K562 (cell line): ENCODE measurements around the gene ADAMTS1. TPM values are rescaled to one million over a fixed set of nuclear protein-coding genes. Genes with fewer than 3 reads are reported as not detected.

Experiments
- ATAC-seq: fragments of 200-7000 bp; cut with Tn5 transposase; 3 replicates; pipeline ENCODE4 v1.9.1; 2020; ENCODE audit warnings: moderate library complexity
- BruUV-seq: library from RNA; stranded (reverse); fragments of 400-500 nt; replicated peaks from 2 replicates; lab custom pipeline; 2021; lab: Mats Ljungman, UMichigan
- CTCF ChIA-PET: fragments of 300-600 bp; formaldehyde crosslinking; extraction: SDS; loops from one replicate; lab custom pipeline; 2021; ENCODE audit warnings: low intra/inter-chr PET ratio; lab: Yijun Ruan, JAX
- POLR2A ChIA-PET: fragments of 300-600, 350-650 bp; sonication (Branson Sonifier 250); formaldehyde crosslinking; extraction: SDS; loops from one replicate; lab custom pipeline; 2021; ENCODE audit warnings: antibody characterized with exemption, inconsistent platforms; lab: Yijun Ruan, JAX
- DNase-seq, 4 experiments: peaks; one replicate each; pipeline versions ENCODE4 v3.0.0 to v3.0.0-alpha.2; 2011 to 2018; ENCODE audit warnings: low spot score in 3 of 4, mixed read lengths in 3 of 4; ENCODE audit errors: extremely low read depth in 1 of 4
- FAIRE-seq: peaks from 2 replicates; lab custom pipeline; 2011; peaks lifted over from hg19 to GRCh38; lab: Jason Lieb, UNC
- H2AFZ ChIP-seq: 2 replicates; pipeline ENCODE4 v1.6.0; 2011; ENCODE audit warnings: low read depth, low read length, control low read depth, inconsistent platforms
- H3K27ac ChIP-seq: fragments of 200-600 bp; 3 replicates; pipeline ENCODE4 v1.8.0; 2011; ENCODE audit warnings: low read depth, mild to moderate bottlenecking, control low read depth, inconsistent platforms, low read length, moderate library complexity, mixed read lengths; ENCODE audit errors: extremely low read depth
- H3K27me3 ChIP-seq, 2 experiments: fragments of 300-600 bp in 1 of 2; 2 replicates in 1 of 2; 3 replicates in 1 of 2; pipeline versions ENCODE4 v1.6.0 to v1.8.0; 2011; ENCODE audit warnings: inconsistent platforms in 2 of 2, low read length in 2 of 2, mild to moderate bottlenecking in 1 of 2, mixed read lengths in 1 of 2, moderate library complexity in 1 of 2; ENCODE audit not compliant: control insufficient read depth in 2 of 2, insufficient read depth in 2 of 2
- H3K36me3 ChIP-seq: fragments of 300-600 bp; 3 replicates; pipeline ENCODE4 v1.8.0; 2011; ENCODE audit warnings: mild to moderate bottlenecking, low read length, inconsistent platforms; ENCODE audit not compliant: control insufficient read depth, insufficient read depth
- H3K4me1 ChIP-seq, 2 experiments: fragments of 200-600 bp in 1 of 2; replicated peaks in 1 of 2; 2 replicates in 1 of 2; 3 replicates in 1 of 2; pipeline versions ENCODE4 v1.5.1 to v1.8.0; 2011; ENCODE audit warnings: inconsistent platforms in 2 of 2, low read length in 2 of 2, mild to moderate bottlenecking in 1 of 2, mixed read lengths in 1 of 2, moderate library complexity in 1 of 2; ENCODE audit not compliant: control insufficient read depth in 2 of 2, insufficient read depth in 2 of 2
- H3K4me2 ChIP-seq: 2 replicates; pipeline ENCODE4 v1.6.1; 2011; ENCODE audit warnings: low read length, control low read depth, inconsistent platforms, mixed read lengths; ENCODE audit not compliant: insufficient read depth
- H3K4me3 ChIP-seq: fragments of 200-600 bp; sonication (generic), shearing (Covaris generic); 2 replicates; pipeline ENCODE4 v1.5.1; 2016; ENCODE audit warnings: control low read depth, inconsistent platforms
- H3K79me2 ChIP-seq: fragments of 200-600 bp; 3 replicates; pipeline ENCODE4 v1.8.0; 2011; ENCODE audit warnings: low read length, inconsistent platforms; ENCODE audit not compliant: control insufficient read depth, insufficient read depth
- H3K9ac ChIP-seq, 2 experiments: 2 replicates each; pipeline versions ENCODE4 v1.6.0 to v1.6.1; 2011; ENCODE audit warnings: low read depth in 2 of 2, low read length in 2 of 2, control low read depth in 1 of 2, inconsistent platforms in 1 of 2, mild to moderate bottlenecking in 1 of 2, mixed read lengths in 1 of 2; ENCODE audit not compliant: insufficient read depth in 1 of 2
- H3K9me1 ChIP-seq: one replicate; pipeline ENCODE4 v1.6.0; 2011; ENCODE audit warnings: inconsistent platforms, mild to moderate bottlenecking, low read length, moderate library complexity; ENCODE audit not compliant: control insufficient read depth, insufficient read depth
- H3K9me3 ChIP-seq: replicated peaks from 2 replicates; pipeline ENCODE4 v1.5.1; 2011; ENCODE audit warnings: low read depth, low read length, inconsistent platforms; ENCODE audit not compliant: control insufficient read depth, insufficient read depth
- H4K20me1 ChIP-seq: replicated peaks from 2 replicates; pipeline ENCODE4 v1.6.1; 2011; ENCODE audit warnings: low read length, inconsistent platforms, mixed read lengths; ENCODE audit not compliant: control insufficient read depth, insufficient read depth
- BRCA1 ChIP-seq, 2 experiments: fragments of 450-650 bp in 1 of 2; sonication (generic) in 1 of 2; formaldehyde crosslinking in 1 of 2; IDR thresholded peaks; 2 replicates each; pipeline versions ENCODE4 v1.5.0 to v1.6.1; 2017 to 2020; ENCODE audit warnings: mild to moderate bottlenecking in 1 of 2, missing genetic modification reagents in 1 of 2
- E2F3 ChIP-seq: fragments of 250-450 bp; sonication (Bioruptor Pico); IDR thresholded peaks from 2 replicates; pipeline ENCODE4 v1.4.0; 2020; ENCODE audit warnings: mild to moderate bottlenecking
- GABPB2 ChIP-seq: fragments of 250-450 bp; sonication (Bioruptor Pico); conservative IDR thresholded peaks from 2 replicates; pipeline ENCODE4 v1.5.1; 2021; ENCODE audit warnings: mild to moderate bottlenecking
- HSF4 ChIP-seq: fragments of 250-450 bp; sonication (Bioruptor Pico); IDR thresholded peaks from 2 replicates; pipeline ENCODE4 v2.1.2; 2022; ENCODE audit warnings: mild to moderate bottlenecking, moderate library complexity, borderline replicate concordance
- MEF2A ChIP-seq: IDR thresholded peaks from 2 replicates; pipeline ENCODE4 v1.6.1; 2011; ENCODE audit warnings: low read depth, mild to moderate bottlenecking, low read length, moderate library complexity; ENCODE audit not compliant: control insufficient read depth
- PHB ChIP-seq: fragments of 250-450 bp; sonication (Bioruptor Pico); IDR thresholded peaks from 2 replicates; pipeline ENCODE4 v1.5.0; 2021
- RBM14 ChIP-seq: fragments of 200-400 bp; formaldehyde crosslinking; IDR thresholded peaks from 2 replicates; pipeline ENCODE4 v1.6.1; 2018; ENCODE audit warnings: low read depth, mild to moderate bottlenecking, low read length, moderate library complexity, borderline replicate concordance; ENCODE audit not compliant: insufficient read depth
- SRSF7 ChIP-seq: fragments of 200-400 bp; formaldehyde crosslinking; optimal IDR thresholded peaks from 2 replicates; pipeline ENCODE3; 2017; ENCODE audit warnings: mild to moderate bottlenecking, low read depth, low read length
- TAL1 ChIP-seq: fragments of 450-650 bp; IDR thresholded peaks from 2 replicates; pipeline ENCODE4 v1.6.1; 2016; ENCODE audit warnings: mild to moderate bottlenecking
- ZNF324 ChIP-seq: fragments of 250-450 bp; sonication (Bioruptor Pico); IDR thresholded peaks from 2 replicates; pipeline ENCODE4 v1.4.0; 2020; ENCODE audit warnings: mild to moderate bottlenecking
- ZNF584 ChIP-seq: fragments of 200-800 bp; sonication (Bioruptor generic); IDR thresholded peaks from 2 replicates; pipeline ENCODE4 v1.6.1; 2016; ENCODE audit warnings: low read depth, mild to moderate bottlenecking, missing genetic modification characterization, missing compliant biosample characterization
- WGBS: fragments of 100-300 bp; shearing (Covaris generic); methylation state at CpG from one replicate; pipeline ENCODE4 v1.1.6; 2016; ENCODE audit warnings: low coverage, mixed read lengths; ENCODE audit not compliant: insufficient coverage; ENCODE audit errors: missing lambda C conversion rate; 5-methylcytosine and 5-hydroxymethylcytosine counted together
- in situ Hi-C: fragments of 300-500 bp; cut with MboI; formaldehyde crosslinking; loops from 4 replicates; pipeline ENCODE4 v1.15.0; 2018; ENCODE audit warnings: inconsistent platforms, mixed read lengths
- intact Hi-C: fragments of 100-400 bp; cut with micrococcal nuclease; formaldehyde crosslinking; loops from 2 replicates; pipeline ENCODE4 v1.14.2; 2022
- polyA plus RNA-seq, 8 experiments: library from polyadenylated mRNA; depleted of rRNA in 4 of 8; stranded (reverse) in 5 of 8; unstranded in 3 of 8; fragments of >200 nt; fragmentation: Nextera tagmentation in 2 of 8; fragmentation: Illumina TruSeq in 1 of 8; extraction: Ambion mirVana in 2 of 8; extraction: Trizol in 1 of 8; gene quantifications; 2 replicates each; pipeline versions ENCODE4 v1.2.1 to v1.2.3, GENCODE V29; 2011 to 2014; ENCODE audit warnings: inconsistent platforms in 1 of 8, missing spikeins in 1 of 8
- total RNA-seq, 7 experiments: library from RNA; depleted of rRNA in 6 of 7; stranded (reverse); fragments of >200 nt in 6 of 7; fragmentation: Illumina TruSeq in 2 of 7; extraction: Trizol in 2 of 7; gene quantifications; 2 replicates each; pipeline versions ENCODE4 v1.2.1 to v1.2.3, GENCODE V29; 2011 to 2021; ENCODE audit warnings: low replicate concordance in 1 of 7

Gene ADAMTS1
- total and polyA plus RNA-seq, 9 of the 15 experiments (the other 6 are each of a cell fraction or from before 2014, with no cell fraction given): 0.01 to 0.58 TPM; not detected in 7

GRCh38 chr21:26842300-26842699 is 2.9 kb downstream of the ADAMTS1 start:
- Histone ChIP-seq H3K79me2 (no peaks in the 10 kb centered on the region), H3K4me1 (no peaks in the 10 kb centered on the region; a peak in 1 of 5 replicates), H4K20me1 (no peaks in the 10 kb centered on the region), H3K9me1 (no peaks in the 10 kb centered on the region), H3K36me3 (no peaks in the 10 kb centered on the region), H3K27me3 (no peaks in the 10 kb centered on the region), H3K4me3 (no peak overlapping the region), H3K9me3 (no peaks in the 10 kb centered on the region), H3K9ac (no peak overlapping the region), H3K27ac (no peak overlapping the region), H3K4me2 (no peak overlapping the region), H2AFZ (no peak overlapping the region)
- no TSS peak for BruUV-seq
- ATAC-seq (no peak), DNase-seq (no peak), FAIRE-seq (no peak)
- WGBS: 0% methylated on average over 11 of the region's 11 CpGs
- TF ChIP-seq TAL1 (no peak), HSF4 (CRISPR knock-in tag) (no peak), E2F3 (CRISPR knock-in tag) (no peak), GABPB2 (no peak), PHB (CRISPR knock-in tag) (no peak), SRSF7 (no peak), MEF2A (no peak), RBM14 (no peak), ZNF584 (CRISPR knock-in tag) (no peak), ZNF324 (CRISPR knock-in tag) (no peak), BRCA1 (IDR thresholded peaks at IDR 0.05) (no peak), BRCA1 (CRISPR knock-in tag; IDR thresholded peaks at IDR 0.05) (no peak)
- CTCF ChIA-PET: interaction anchor here (0.6 kb wide), 1 partner anchor 1850 kb away, joined by 3 read pairs; no protein-coding TSS in a partner anchor
- intact Hi-C loops (no loop called here), in situ Hi-C loops (no loop called here)
- POLR2A ChIA-PET: no interaction called here
